ENCODE results near the gene RDM1. TPM values are rescaled to one million over a fixed set of nuclear protein-coding genes. Genes with fewer than 3 reads are reported as not detected.

RDM1 gene
- total RNA-seq, 2 donors from 2014 or later = not detected

DNA sequence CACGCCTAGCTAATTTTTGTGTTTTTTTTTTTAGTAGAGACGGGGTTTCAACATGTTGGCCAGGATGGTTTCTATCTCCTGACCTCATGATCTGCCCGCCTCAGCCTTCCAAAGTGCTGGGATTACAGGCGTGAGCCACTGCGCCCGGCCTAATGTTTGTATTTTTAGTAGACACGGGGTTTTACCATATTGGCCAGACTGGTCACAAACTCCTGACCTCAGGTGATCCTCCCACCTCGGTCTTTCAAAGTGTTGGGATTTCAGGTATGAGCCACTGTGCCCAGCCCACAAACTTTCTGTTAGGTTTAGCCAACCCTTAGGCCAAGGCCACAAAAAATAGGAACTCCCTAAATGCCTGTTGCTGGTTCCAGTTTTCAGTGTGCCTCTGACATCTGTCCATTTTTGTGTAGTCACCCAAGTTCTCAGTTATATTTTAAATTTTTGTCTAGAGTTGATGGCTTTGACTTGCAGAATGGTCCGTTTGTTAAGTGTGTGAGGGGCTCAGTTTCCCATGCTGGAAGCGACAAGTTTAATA is 38.0 kb upstream of the RDM1 start:
- DNase-seq (no peak), ATAC-seq (no peak)
- Histone ChIP-seq H3K4me1 (peaks cover 10% of the 10 kb centered on the region), H3K9me3 (no peaks in the 10 kb centered on the region), H3K27ac (no peak overlapping the region), H3K36me3 (replicated peaks in 1 of 2; ENCODE audit: insufficient read depth in 1 of 2, low read depth in 2 of 2) (no peaks in the 10 kb centered on the region), H3K4me3 (no peak overlapping the region), H3K27me3 (no peaks in the 10 kb centered on the region)
- WGBS, 2 donors = 49 to 52% methylated on average over 4 to 10 of the region's 10 CpGs
- intact Hi-C loops (cut with DNase I) = loop anchor here (5.0 kb wide), 1 partner anchor 179 kb away; no protein-coding TSS in a partner anchor
- no peak for TF ChIP-seq POLR2A (IDR thresholded peaks at IDR 0.05)
- TF ChIP-seq, protein P1, sequence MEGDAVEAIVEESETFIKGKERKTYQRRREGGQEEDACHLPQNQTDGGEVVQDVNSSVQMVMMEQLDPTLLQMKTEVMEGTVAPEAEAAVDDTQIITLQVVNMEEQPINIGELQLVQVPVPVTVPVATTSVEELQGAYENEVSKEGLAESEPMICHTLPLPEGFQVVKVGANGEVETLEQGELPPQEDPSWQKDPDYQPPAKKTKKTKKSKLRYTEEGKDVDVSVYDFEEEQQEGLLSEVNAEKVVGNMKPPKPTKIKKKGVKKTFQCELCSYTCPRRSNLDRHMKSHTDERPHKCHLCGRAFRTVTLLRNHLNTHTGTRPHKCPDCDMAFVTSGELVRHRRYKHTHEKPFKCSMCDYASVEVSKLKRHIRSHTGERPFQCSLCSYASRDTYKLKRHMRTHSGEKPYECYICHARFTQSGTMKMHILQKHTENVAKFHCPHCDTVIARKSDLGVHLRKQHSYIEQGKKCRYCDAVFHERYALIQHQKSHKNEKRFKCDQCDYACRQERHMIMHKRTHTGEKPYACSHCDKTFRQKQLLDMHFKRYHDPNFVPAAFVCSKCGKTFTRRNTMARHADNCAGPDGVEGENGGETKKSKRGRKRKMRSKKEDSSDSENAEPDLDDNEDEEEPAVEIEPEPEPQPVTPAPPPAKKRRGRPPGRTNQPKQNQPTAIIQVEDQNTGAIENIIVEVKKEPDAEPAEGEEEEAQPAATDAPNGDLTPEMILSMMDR (IDR thresholded peaks at IDR 0.05) = no peak

DNA sequence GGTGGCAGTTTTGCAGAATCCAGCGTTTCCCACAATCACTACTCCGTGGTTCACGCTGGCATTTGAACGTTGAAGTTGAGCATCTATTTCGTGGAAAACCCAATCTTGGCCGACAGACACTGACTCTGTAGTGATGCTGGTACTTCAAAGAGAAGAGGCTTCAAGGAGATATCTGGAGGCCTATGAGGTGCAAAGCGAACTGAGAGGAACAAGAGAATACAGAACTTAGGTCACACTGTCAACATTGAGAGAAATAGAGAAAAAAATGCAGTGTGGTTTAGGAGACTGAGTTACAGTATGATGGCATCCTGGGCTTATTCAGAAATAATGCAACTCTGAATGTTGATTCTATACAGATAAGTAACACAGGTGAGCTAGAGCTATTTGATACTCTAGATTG is 34.7 kb upstream of the RDM1 start:
- intact Hi-C loops (cut with DNase I) = loop anchor here (5.0 kb wide), 1 partner anchor 182 kb away; no protein-coding TSS in a partner anchor
- no peaks in the 10 kb centered on the region for H3K4me1 ChIP-seq
- DNase-seq = no peak
- no peak for TF ChIP-seq POLR2A (IDR thresholded peaks at IDR 0.05)
- TF ChIP-seq, protein P1 (IDR thresholded peaks at IDR 0.05) = no peak
- no peak overlapping the region for H3K27ac ChIP-seq
- no peak overlapping the region for H3K4me3 ChIP-seq
- ATAC-seq = no peak
- H3K27me3 ChIP-seq = peaks cover 0 to 5% of the 10 kb centered on the region in 2 donors
- WGBS, 2 donors = 86 to 91% methylated on average over 7 of the region's 7 CpGs
- H3K9me3 ChIP-seq = no peaks in the 10 kb centered on the region
- no peaks in the 10 kb centered on the region for H3K36me3 ChIP-seq (replicated peaks in 1 of 2; ENCODE audit: insufficient read depth in 1 of 2, low read depth in 2 of 2)

DNA sequence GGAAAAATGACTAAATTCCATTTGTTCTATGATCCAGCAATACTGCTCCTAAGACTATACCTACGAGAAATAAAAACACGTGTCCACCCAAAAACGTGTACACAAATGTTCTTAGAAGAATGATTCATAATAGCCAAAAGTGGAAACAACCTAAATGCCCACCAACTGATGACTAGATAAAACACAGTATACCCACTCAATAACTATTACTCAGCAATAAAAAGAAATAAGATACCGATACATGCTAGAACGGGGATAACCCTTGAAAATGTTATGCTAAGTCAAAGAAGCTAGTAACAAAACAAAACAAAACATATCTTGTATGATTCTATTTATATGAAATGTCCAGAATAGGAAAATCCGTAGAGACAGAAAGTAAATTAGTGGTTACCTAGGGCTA is 33.1 kb upstream of the RDM1 start:
- intact Hi-C loops (cut with DNase I) = no loop called here
- no peaks in the 10 kb centered on the region for H3K4me1 ChIP-seq
- TF ChIP-seq, protein P1 (IDR thresholded peaks at IDR 0.05) = no peak
- no peak for TF ChIP-seq POLR2A (IDR thresholded peaks at IDR 0.05)

GRCh38 chr17:35953720-35954119 is 23.1 kb upstream of the RDM1 start:
- 37 to 42% methylated on average over 6 to 7 of the region's 7 CpGs for WGBS, 2 donors
- H3K36me3 ChIP-seq (replicated peaks in 1 of 2; ENCODE audit: insufficient read depth in 1 of 2, low read depth in 2 of 2) = no peaks in the 10 kb centered on the region
- DNase-seq (no peak), ATAC-seq (no peak)
- no peaks in the 10 kb centered on the region for H3K27me3 ChIP-seq
- H3K27ac ChIP-seq = no peak overlapping the region
- H3K4me3 ChIP-seq = no peak overlapping the region
- TF ChIP-seq POLR2A (IDR thresholded peaks at IDR 0.05) = no peak
- TF ChIP-seq, protein P1 (IDR thresholded peaks at IDR 0.05) = no peak
- no peaks in the 10 kb centered on the region for H3K4me1 ChIP-seq
- H3K9me3 ChIP-seq = no peaks in the 10 kb centered on the region
- intact Hi-C loops (cut with DNase I) = loop anchor here (10.0 kb wide), 1 partner anchor 521 kb away; no protein-coding TSS in a partner anchor

More for the DNA sequence above, 33.1 kb upstream of the RDM1 start:
- H3K27ac ChIP-seq = no peak overlapping the region
- H3K27me3 ChIP-seq = peaks cover 0 to 5% of the 10 kb centered on the region in 2 donors
- no peak overlapping the region for H3K4me3 ChIP-seq
- DNase-seq (no peak), ATAC-seq (no peak)
- no peaks in the 10 kb centered on the region for H3K9me3 ChIP-seq
- H3K36me3 ChIP-seq (replicated peaks in 1 of 2; ENCODE audit: insufficient read depth in 1 of 2, low read depth in 2 of 2) = no peaks in the 10 kb centered on the region
- WGBS, 2 donors = 61 to 67% methylated on average over 6 of the region's 6 CpGs

DNA sequence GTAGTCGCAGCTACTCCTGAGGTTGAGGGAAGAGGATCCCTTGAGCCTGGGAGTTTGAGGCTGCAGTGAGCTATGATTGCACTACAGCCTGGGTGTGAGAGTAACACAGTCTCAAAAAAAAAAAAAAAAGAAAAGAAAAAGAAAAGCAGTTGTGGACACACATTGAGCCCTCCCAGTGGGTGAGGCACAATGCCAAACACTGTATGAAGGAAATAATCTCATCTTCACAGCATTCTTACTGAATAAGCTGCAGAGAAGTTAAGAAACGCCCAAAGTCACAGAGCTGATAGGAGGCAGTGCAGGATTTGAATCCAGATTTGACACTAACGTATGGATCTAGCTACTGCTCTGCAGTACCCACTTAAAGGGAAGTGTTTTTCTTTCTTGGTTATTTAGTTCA is 18.8 kb upstream of the RDM1 start:
- Histone ChIP-seq H3K27ac (no peak overlapping the region), H3K9me3 (no peaks in the 10 kb centered on the region), H3K36me3 (replicated peaks in 1 of 2; ENCODE audit: insufficient read depth in 1 of 2, low read depth in 2 of 2) (no peaks in the 10 kb centered on the region), H3K27me3 (no peaks in the 10 kb centered on the region), H3K4me1 (peaks cover 6% of the 10 kb centered on the region), H3K4me3 (no peak overlapping the region)
- intact Hi-C loops (cut with DNase I) = no loop called here
- ATAC-seq = no peak
- DNase-seq = no peak
- 57 to 67% methylated on average over 3 of the region's 3 CpGs for WGBS, 2 donors
- TF ChIP-seq, protein P1 (IDR thresholded peaks at IDR 0.05) = no peak
- no peak for TF ChIP-seq POLR2A (IDR thresholded peaks at IDR 0.05)
